ENCODE data around the gene STARD3. TPM values are rescaled to one million over a fixed set of nuclear protein-coding genes. Genes with fewer than 3 reads are reported as not detected.

The STARD3 gene
- total and polyA plus RNA-seq, 12 donors, result 14.2 to 46.1 (median 19.9) TPM

GRCh38 chr17:39679521-39680192, 42.7 kb downstream of the STARD3 start:
- peak; percentile 40 to 65 (median 48) for ATAC-seq
- Histone ChIP-seq H3K4me1 (peaks cover 33 to 62% (median 53%) of the 10 kb centered on the region in 9 donors), H3K9me3 (no peaks in the 10 kb centered on the region), H3K36me3 (peaks cover 0 to 41% (median 0%) of the 10 kb centered on the region in 9 donors), H3K4me3 (no peak overlapping the region), H3K27ac (peak overlapping the region; percentile 61 to 95 (median 89)), H3K27me3 (no peaks in the 10 kb centered on the region)
- intact Hi-C loops (cut with DNase I), result loop anchor here in 1 of 10 donors (10.0 kb wide), 1 partner anchor 55 kb away; the partner anchor contains the start of gene PPP1R1B
- no peak for TF ChIP-seq CTCF (IDR thresholded peaks at IDR 0.05)
- WGBS, 2 donors, result 49 to 54% methylated on average over 12 of the region's 12 CpGs
- no peak for DNase-seq

DNA sequence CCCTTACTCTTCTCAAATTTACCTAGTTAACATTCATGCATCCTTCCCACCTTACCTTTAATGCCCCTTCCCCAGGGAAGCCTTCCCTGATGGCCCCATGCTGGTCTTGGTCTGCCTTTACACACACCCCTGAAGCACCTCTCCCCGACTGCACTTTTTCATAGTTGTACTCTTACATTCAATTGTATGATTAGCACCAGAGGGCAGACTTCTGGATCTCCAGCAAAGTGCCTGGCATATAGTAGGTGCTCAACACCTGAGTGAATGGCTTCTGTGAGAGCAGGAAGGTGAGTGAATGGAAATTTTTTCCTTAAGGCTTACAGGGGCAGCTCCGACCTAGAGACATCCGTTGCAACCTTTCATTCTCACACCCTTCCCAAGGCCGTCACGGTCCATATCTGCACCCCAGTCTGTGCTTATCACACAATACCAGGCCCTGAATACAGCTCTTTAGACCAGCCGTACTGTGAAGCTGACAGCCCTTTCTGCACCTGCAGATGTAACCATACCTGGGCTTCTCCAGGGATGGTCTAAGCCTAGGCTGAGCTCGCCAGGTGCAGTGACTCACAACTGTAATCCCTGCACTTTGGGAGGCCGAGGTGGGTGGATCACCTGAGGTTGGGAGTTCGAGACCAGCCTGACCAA, 46.5 kb downstream of the STARD3 start:
- Histone ChIP-seq H3K36me3 (peaks cover 0 to 49% (median 0%) of the 10 kb centered on the region in 9 donors), H3K27ac (no peak overlapping the region), H3K4me3 (no peak overlapping the region), H3K9me3 (no peaks in the 10 kb centered on the region), H3K4me1 (peaks cover 9 to 37% (median 27%) of the 10 kb centered on the region in 9 donors), H3K27me3 (no peaks in the 10 kb centered on the region)
- no peak for TF ChIP-seq CTCF (IDR thresholded peaks at IDR 0.05)
- WGBS, 2 donors, result 87 to 91% methylated on average over 9 of the region's 9 CpGs
- ATAC-seq, result no peak
- intact Hi-C loops (cut with DNase I), result no loop called here
- DNase-seq, result no peak

- intact Hi-C loops (cut with DNase I), result loop anchor here in 3 of 10 donors (5.0 kb wide), 1 partner anchor 48 kb away; the partner anchor contains the start of gene MIEN1 (in 3 of the 3)
- Histone ChIP-seq H3K27me3 (no peaks in the 10 kb centered on the region), H3K4me3 (no peak overlapping the region), H3K36me3 (peaks cover 0 to 49% (median 0%) of the 10 kb centered on the region in 9 donors), H3K4me1 (peaks cover 2 to 33% (median 23%) of the 10 kb centered on the region in 9 donors), H3K9me3 (no peaks in the 10 kb centered on the region), H3K27ac (no peak overlapping the region)
- no peak for TF ChIP-seq CTCF (IDR thresholded peaks at IDR 0.05)
- DNase-seq (no peak), ATAC-seq (no peak)
- 92 to 93% methylated on average over 12 of the region's 12 CpGs for WGBS, 2 donors
These were observed 47.6 kb downstream of the STARD3 start for GRCh38 chr17:39684369-39685192.

GRCh38 chr17:39687101-39687545, 50.2 kb downstream of the STARD3 start:
- peaks cover 2 to 19% (median 14%) of the 10 kb centered on the region in 9 donors for H3K4me1 ChIP-seq
- ATAC-seq (no peak), DNase-seq (no peak)
- peaks cover 0 to 34% (median 0%) of the 10 kb centered on the region in 9 donors for H3K36me3 ChIP-seq
- no peaks in the 10 kb centered on the region for H3K27me3 ChIP-seq
- WGBS, 2 donors, result 57 to 62% methylated on average over 6 of the region's 6 CpGs
- TF ChIP-seq CTCF (IDR thresholded peaks at IDR 0.05), result no peak
- H3K9me3 ChIP-seq, result no peaks in the 10 kb centered on the region
- intact Hi-C loops (cut with DNase I), result loop anchor here in 3 of 10 donors (5.0 kb wide), 1 partner anchor 45 kb away; the partner anchor contains the start of gene MIEN1 (in 3 of the 3)
- H3K4me3 ChIP-seq, result peak overlapping the region in 9 of 10 donors; percentile 62 to 80 (median 68)
- H3K27ac ChIP-seq, result peak overlapping the region; percentile 88 to 98 (median 94)

Measured in heart right ventricle (tissue), 16 donors.